ENCODE measurements around the gene SELENOI. TPM values are rescaled to one million over a fixed set of nuclear protein-coding genes. Genes with fewer than 3 reads are reported as not detected.
"Not testable (repeated sequence)": the region's sequence is repeated elsewhere in the genome, so short reads cannot be mapped to it uniquely, and the experiment has no call there.

Gene SELENOI
- total RNA-seq, 1 donor from 2014 or later, result 14.5 TPM

- intact Hi-C loops (cut with micrococcal nuclease), result not testable (repeated sequence)
Observed at GRCh38 chr2:26354469-26354868, 8.5 kb downstream of the SELENOI start.

GRCh38 chr2:26355038-26355995 lies 9.4 kb downstream of the SELENOI start:
- ATAC-seq, result no peak
- no peak for DNase-seq
- intact Hi-C loops (cut with micrococcal nuclease), result no loop called here

More at GRCh38 chr2:26354469-26354868, 8.5 kb downstream of the SELENOI start:
- not testable (repeated sequence) for ATAC-seq, DNase-seq

GRCh38 chr2:26356111-26356510 lies 10.2 kb downstream of the SELENOI start:
- ATAC-seq, result no peak
- no peak for DNase-seq
- intact Hi-C loops (cut with micrococcal nuclease), result no loop called here

GRCh38 chr2:26356771-26357170 lies 10.8 kb downstream of the SELENOI start:
- DNase-seq, result no peak
- no peak for ATAC-seq
- intact Hi-C loops (cut with micrococcal nuclease), result no loop called here

GRCh38 chr2:26359886-26360473 lies 14.0 kb downstream of the SELENOI start:
- ATAC-seq (no peak), DNase-seq (no peak)
- intact Hi-C loops (cut with micrococcal nuclease), result no loop called here

GRCh38 chr2:26363323-26363722 lies 17.4 kb downstream of the SELENOI start:
- DNase-seq (no peak), ATAC-seq (no peak)
- intact Hi-C loops (cut with micrococcal nuclease), result no loop called here

- intact Hi-C loops (cut with micrococcal nuclease), result no loop called here
- DNase-seq, result no peak
- no peak for ATAC-seq
Observed at GRCh38 chr2:26363958-26364357, 18.0 kb downstream of the SELENOI start.

GRCh38 chr2:26364669-26365068 lies 18.7 kb downstream of the SELENOI start:
- intact Hi-C loops (cut with micrococcal nuclease), result no loop called here
- ATAC-seq, result no peak
- DNase-seq, result no peak

GRCh38 chr2:26366957-26367356 lies 21.0 kb downstream of the SELENOI start:
- DNase-seq (no peak), ATAC-seq (no peak)
- intact Hi-C loops (cut with micrococcal nuclease), result no loop called here

GRCh38 chr2:26369664-26370063 lies 23.7 kb downstream of the SELENOI start:
- intact Hi-C loops (cut with micrococcal nuclease); ATAC-seq: not testable (repeated sequence)

GRCh38 chr2:26370909-26371308 lies 25.0 kb downstream of the SELENOI start:
- ATAC-seq; intact Hi-C loops (cut with micrococcal nuclease); DNase-seq: not testable (repeated sequence)

More at GRCh38 chr2:26369664-26370063, 23.7 kb downstream of the SELENOI start:
- not testable (repeated sequence) for DNase-seq

GRCh38 chr2:26376799-26377198 lies 30.9 kb downstream of the SELENOI start:
- DNase-seq, result no peak
- intact Hi-C loops (cut with micrococcal nuclease), result no loop called here
- no peak for ATAC-seq

GRCh38 chr2:26380281-26380680 lies 34.3 kb downstream of the SELENOI start:
- intact Hi-C loops (cut with micrococcal nuclease), result no loop called here
- ATAC-seq (no peak), DNase-seq (no peak)

- no peak for DNase-seq
- ATAC-seq, result peak; percentile 19
- intact Hi-C loops (cut with micrococcal nuclease), result no loop called here
Observed at GRCh38 chr2:26382564-26382963, 36.6 kb downstream of the SELENOI start.

GRCh38 chr2:26384183-26384582 lies 38.2 kb downstream of the SELENOI start:
- intact Hi-C loops (cut with micrococcal nuclease), result no loop called here
- ATAC-seq, result no peak
- DNase-seq, result no peak

GRCh38 chr2:26384597-26384996 lies 38.7 kb downstream of the SELENOI start:
- DNase-seq, result no peak
- intact Hi-C loops (cut with micrococcal nuclease), result no loop called here
- no peak for ATAC-seq

GRCh38 chr2:26387189-26387588 lies 41.2 kb downstream of the SELENOI start:
- ATAC-seq, result no peak
- intact Hi-C loops (cut with micrococcal nuclease), result no loop called here
- no peak for DNase-seq

GRCh38 chr2:26394694-26395093 lies 48.8 kb downstream of the SELENOI start:
- DNase-seq (no peak), ATAC-seq (no peak)
- intact Hi-C loops (cut with micrococcal nuclease), result no loop called here

- intact Hi-C loops (cut with micrococcal nuclease), result no loop called here
- no peak for DNase-seq
- no peak for ATAC-seq
Observed at GRCh38 chr2:26395394-26395793, 49.5 kb downstream of the SELENOI start.

GRCh38 chr2:26396734-26397298 lies 50.9 kb downstream of the SELENOI start:
- ATAC-seq (no peak), DNase-seq (no peak)
- intact Hi-C loops (cut with micrococcal nuclease), result no loop called here

All from left ventricle myocardium superior (tissue), 1 donor.